Cardiac fibroblast (primary cell): ENCODE results near the gene QRICH2.
A peak's percentile ranks its signal among the peaks of the same experiment; 100 is the strongest.

Experiments used
- DNase-seq, 2 donors: peaks; one replicate each; pipeline versions ENCODE4 v3.0.0 to v3.0.0-alpha.2; 2010; ENCODE audit warnings: low read depth in 2 of 2
- H3K4me3 ChIP-seq, 2 donors: replicated peaks in 1 of 2; 1 replicate in 1 of 2; 2 replicates in 1 of 2; pipeline ENCODE4 v1.5.1; 2011; ENCODE audit warnings: low read depth in 2 of 2, low read length in 2 of 2, mild to moderate bottlenecking in 2 of 2, moderate library complexity in 1 of 2
- CTCF ChIP-seq: IDR thresholded peaks from one replicate; pipeline ENCODE4 v1.5.1; 2011; ENCODE audit warnings: low read depth, mild to moderate bottlenecking, low read length, inconsistent platforms

The QRICH2 gene

GRCh38 chr17:76292567-76292966 lies 15.5 kb downstream of the QRICH2 start:
- DNase-seq, result no peak
- no peak for TF ChIP-seq CTCF

GRCh38 chr17:76281573-76282371 lies 26.3 kb downstream of the QRICH2 start:
- H3K4me3 ChIP-seq, result no peak overlapping the region
- DNase-seq, result no peak
- no peak for TF ChIP-seq CTCF

More at GRCh38 chr17:76292567-76292966, 15.5 kb downstream of the QRICH2 start:
- no peak overlapping the region for H3K4me3 ChIP-seq

GRCh38 chr17:76280650-76281049 lies 27.4 kb downstream of the QRICH2 start:
- TF ChIP-seq CTCF, result no peak
- no peak for DNase-seq
- H3K4me3 ChIP-seq, result no peak overlapping the region

- no peak for DNase-seq
- TF ChIP-seq CTCF, result no peak
- H3K4me3 ChIP-seq, result no peak overlapping the region
Observed at GRCh38 chr17:76279742-76280287, 28.3 kb downstream of the QRICH2 start.

- TF ChIP-seq CTCF, result peak; percentile 91
- no peak overlapping the region for H3K4me3 ChIP-seq
- peak; percentile 79 to 84 for DNase-seq
Observed at GRCh38 chr17:76278952-76279741, 28.9 kb downstream of the QRICH2 start.

- no peak for TF ChIP-seq CTCF
- DNase-seq, result no peak
- H3K4me3 ChIP-seq, result no peak overlapping the region
Observed at GRCh38 chr17:76278268-76278908, 29.7 kb downstream of the QRICH2 start.
